ENCODE results near the gene ACSBG1.

GRCh38 chr15:78264304-78265136 is 30.2 kb upstream of the ACSBG1 start, which contains the start of gene DNAJA4:
- TF ChIP-seq CTCF (conservative IDR thresholded peaks at IDR 0.05; ENCODE audit: low read length) (no peak), EZH2phosphoT487 (IDR thresholded peaks at IDR 0.05; ENCODE audit: borderline replicate concordance, low read depth, low read length) (no peak)

All from OCI-LY7 (cell line).